Body of pancreas (tissue), 4 donors: ENCODE measurements around the gene TRA2B.

Experiments
- CTCF ChIP-seq, 7 experiments: fragments of 450-650 bp in 4 of 7; fragments of 200-600 bp in 3 of 7; sonication (generic) in 3 of 7; IDR thresholded peaks; one replicate each; pipeline ENCODE4 v1.5.1; 2016 to 2019; ENCODE audit warnings: antibody characterized with exemption in 7 of 7
- POLR2A ChIP-seq, 3 donors: fragments of 450-650 bp; IDR thresholded peaks; one replicate each; pipeline ENCODE4 v1.6.1; 2016; ENCODE audit warnings: antibody characterized with exemption in 3 of 3, mild to moderate bottlenecking in 2 of 3

DNA sequence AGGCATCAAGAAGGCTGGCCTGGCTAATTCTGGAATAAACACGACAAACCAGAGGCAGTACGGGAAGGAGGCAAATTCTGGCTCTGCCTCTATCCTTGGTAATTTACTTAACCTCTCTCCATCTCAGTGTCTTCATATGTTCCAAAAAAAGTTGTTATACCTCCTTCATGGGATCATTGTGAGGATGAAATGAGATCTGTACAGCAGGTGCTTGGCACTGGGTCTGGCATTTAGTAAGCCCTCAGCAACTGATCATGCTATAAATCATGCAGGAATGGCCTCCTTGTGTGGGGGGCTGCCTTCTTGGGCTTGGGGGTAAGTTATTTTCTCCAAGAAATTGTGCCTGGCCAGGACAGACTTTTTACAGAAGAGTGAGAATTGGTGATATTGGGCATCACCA, 38.3 kb upstream of the TRA2B start:
- TF ChIP-seq CTCF (IDR thresholded peaks at IDR 0.05) (no peak), POLR2A (IDR thresholded peaks at IDR 0.05) (no peak)
